Progenitor cell of endocrine pancreas (in vitro differentiated cells): Measurements from ENCODE around the gene CBLB. TPM values are rescaled to one million over a fixed set of nuclear protein-coding genes. Genes with fewer than 3 reads are reported as not detected.

Source experiments
- DNase-seq: peaks from one replicate; pipeline ENCODE4 v3.0.0; 2021; ENCODE audit warnings: low spot score; ENCODE audit not compliant: unreplicated experiment
- H3K27ac Mint-ChIP-seq: 2 replicates; pipeline ENCODE4 v1.8.0; 2021; ENCODE audit warnings: mild to moderate bottlenecking, moderate library complexity, mixed read lengths
- H3K27me3 Mint-ChIP-seq: 2 replicates; pipeline ENCODE4 v1.8.0; 2021; ENCODE audit warnings: mixed read lengths
- H3K36me3 Mint-ChIP-seq: 2 replicates; pipeline ENCODE4 v1.8.0; 2022; ENCODE audit warnings: mixed read lengths; ENCODE audit not compliant: insufficient read depth
- H3K4me1 Mint-ChIP-seq: 2 replicates; pipeline ENCODE4 v1.8.0; 2021; ENCODE audit warnings: low read depth, mixed read lengths
- H3K4me3 Mint-ChIP-seq: 2 replicates; pipeline ENCODE4 v1.8.0; 2021; ENCODE audit warnings: low read depth, mild to moderate bottlenecking, moderate library complexity, mixed read lengths
- H3K9me3 Mint-ChIP-seq: 2 replicates; pipeline ENCODE4 v1.8.0; 2021; ENCODE audit warnings: low read depth, mixed read lengths
- total RNA-seq: library from RNA; stranded (reverse); gene quantifications from 2 replicates; pipeline ENCODE4 v1.2.1, GENCODE V29; 2021
- TF ChIP-seq, protein P1 (sequence below): fragments of 200-600 bp; sonication (generic); IDR thresholded peaks from one replicate; pipeline ENCODE4 v1.5.0; 2021; ENCODE audit warnings: antibody characterized with exemption, mild to moderate bottlenecking; ENCODE audit not compliant: unreplicated experiment

Gene CBLB
- total RNA-seq, 1 donor from 2014 or later: 64.1 TPM

DNA sequence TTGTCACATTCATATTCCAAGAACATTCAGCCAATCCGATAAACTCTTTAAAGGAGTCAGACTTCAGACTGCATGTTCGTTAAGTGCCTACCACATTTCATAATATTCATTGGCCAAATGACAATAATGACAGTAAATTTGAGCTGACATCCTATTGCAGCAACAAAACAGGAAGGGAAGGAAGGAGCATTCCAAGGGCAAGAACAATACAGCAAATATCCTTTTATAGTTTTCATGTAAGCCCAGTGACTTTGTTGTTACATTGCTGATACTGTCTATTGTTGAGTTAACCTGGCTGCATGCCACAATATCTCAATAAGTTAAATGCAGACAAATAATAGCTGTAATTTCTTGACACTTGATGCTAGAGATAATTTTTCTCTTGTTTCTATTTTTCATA is 16.4 kb upstream of the CBLB start:
- Mint-ChIP-seq H3K4me1 (peaks cover 5% of the 10 kb centered on the region), H3K36me3 (no peaks in the 10 kb centered on the region)

GRCh38 chr3:105883798-105884377 is 15.1 kb upstream of the CBLB start:
- H3K27me3 Mint-ChIP-seq: no peaks in the 10 kb centered on the region
- H3K9me3 Mint-ChIP-seq: peaks cover 3% of the 10 kb centered on the region
- no peaks in the 10 kb centered on the region for H3K36me3 Mint-ChIP-seq
- H3K4me1 Mint-ChIP-seq: peaks cover 5% of the 10 kb centered on the region
- H3K4me3 Mint-ChIP-seq: no peak overlapping the region
- DNase-seq: no peak
- no peak overlapping the region for H3K27ac Mint-ChIP-seq
- TF ChIP-seq, protein P1, sequence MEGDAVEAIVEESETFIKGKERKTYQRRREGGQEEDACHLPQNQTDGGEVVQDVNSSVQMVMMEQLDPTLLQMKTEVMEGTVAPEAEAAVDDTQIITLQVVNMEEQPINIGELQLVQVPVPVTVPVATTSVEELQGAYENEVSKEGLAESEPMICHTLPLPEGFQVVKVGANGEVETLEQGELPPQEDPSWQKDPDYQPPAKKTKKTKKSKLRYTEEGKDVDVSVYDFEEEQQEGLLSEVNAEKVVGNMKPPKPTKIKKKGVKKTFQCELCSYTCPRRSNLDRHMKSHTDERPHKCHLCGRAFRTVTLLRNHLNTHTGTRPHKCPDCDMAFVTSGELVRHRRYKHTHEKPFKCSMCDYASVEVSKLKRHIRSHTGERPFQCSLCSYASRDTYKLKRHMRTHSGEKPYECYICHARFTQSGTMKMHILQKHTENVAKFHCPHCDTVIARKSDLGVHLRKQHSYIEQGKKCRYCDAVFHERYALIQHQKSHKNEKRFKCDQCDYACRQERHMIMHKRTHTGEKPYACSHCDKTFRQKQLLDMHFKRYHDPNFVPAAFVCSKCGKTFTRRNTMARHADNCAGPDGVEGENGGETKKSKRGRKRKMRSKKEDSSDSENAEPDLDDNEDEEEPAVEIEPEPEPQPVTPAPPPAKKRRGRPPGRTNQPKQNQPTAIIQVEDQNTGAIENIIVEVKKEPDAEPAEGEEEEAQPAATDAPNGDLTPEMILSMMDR: no peak

More for the DNA sequence above, 16.4 kb upstream of the CBLB start:
- TF ChIP-seq, protein P1: no peak
- no peak overlapping the region for H3K4me3 Mint-ChIP-seq
- H3K27me3 Mint-ChIP-seq: no peaks in the 10 kb centered on the region
- DNase-seq: no peak
- H3K27ac Mint-ChIP-seq: no peak overlapping the region
- peaks cover under 1% of the 10 kb centered on the region for H3K9me3 Mint-ChIP-seq

GRCh38 chr3:105880681-105881290 is 12.0 kb upstream of the CBLB start:
- TF ChIP-seq, protein P1: no peak
- H3K4me3 Mint-ChIP-seq: no peak overlapping the region
- H3K27ac Mint-ChIP-seq: no peak overlapping the region
- H3K27me3 Mint-ChIP-seq: no peaks in the 10 kb centered on the region
- peaks cover 5% of the 10 kb centered on the region for H3K4me1 Mint-ChIP-seq
- H3K9me3 Mint-ChIP-seq: peaks cover 3% of the 10 kb centered on the region
- H3K36me3 Mint-ChIP-seq: no peaks in the 10 kb centered on the region
- DNase-seq: no peak

DNA sequence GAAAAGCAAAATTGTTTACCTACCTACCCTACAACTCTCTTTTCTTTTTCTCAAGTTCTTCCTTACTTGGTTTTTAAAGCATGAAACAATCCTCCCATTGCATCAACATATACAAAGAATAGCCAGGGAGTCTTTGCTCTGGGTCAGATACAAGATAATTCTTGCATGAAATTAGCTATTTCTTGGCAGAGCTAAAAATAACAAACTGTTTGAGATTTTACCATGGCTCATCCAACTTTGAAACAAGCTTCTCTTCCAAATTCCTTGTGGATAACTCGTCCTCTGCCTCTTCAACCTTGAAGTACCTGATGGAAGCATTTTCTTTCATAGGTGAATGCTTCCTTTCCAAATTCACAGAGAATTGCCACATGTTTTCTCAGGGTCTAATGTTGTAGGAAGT is 9.2 kb upstream of the CBLB start:
- Mint-ChIP-seq H3K36me3 (no peaks in the 10 kb centered on the region), H3K4me1 (no peaks in the 10 kb centered on the region), H3K4me3 (no peak overlapping the region), H3K9me3 (peaks cover 3% of the 10 kb centered on the region), H3K27me3 (no peaks in the 10 kb centered on the region), H3K27ac (no peak overlapping the region)
- TF ChIP-seq, protein P1: no peak
- no peak for DNase-seq

GRCh38 chr3:105877336-105877910 is 8.6 kb upstream of the CBLB start:
- H3K27ac Mint-ChIP-seq: no peak overlapping the region
- no peaks in the 10 kb centered on the region for H3K4me1 Mint-ChIP-seq
- no peaks in the 10 kb centered on the region for H3K27me3 Mint-ChIP-seq
- peaks cover 3% of the 10 kb centered on the region for H3K9me3 Mint-ChIP-seq
- no peak overlapping the region for H3K4me3 Mint-ChIP-seq
- DNase-seq: no peak
- TF ChIP-seq, protein P1: no peak
- no peaks in the 10 kb centered on the region for H3K36me3 Mint-ChIP-seq
